GM10266 (cell line): Measurements from ENCODE around the gene DNER.

Experiments
- DNase-seq: peaks from one replicate; pipeline ENCODE4 v3.0.0; 2012; ENCODE audit errors: extremely low spot score
- TF ChIP-seq, protein P1 (sequence below): IDR thresholded peaks from 2 replicates; pipeline ENCODE4 v1.5.1; 2012; ENCODE audit warnings: mild to moderate bottlenecking, low read depth; ENCODE audit not compliant: control insufficient read depth, insufficient read depth; ENCODE audit errors: missing control alignments

Gene DNER

DNA sequence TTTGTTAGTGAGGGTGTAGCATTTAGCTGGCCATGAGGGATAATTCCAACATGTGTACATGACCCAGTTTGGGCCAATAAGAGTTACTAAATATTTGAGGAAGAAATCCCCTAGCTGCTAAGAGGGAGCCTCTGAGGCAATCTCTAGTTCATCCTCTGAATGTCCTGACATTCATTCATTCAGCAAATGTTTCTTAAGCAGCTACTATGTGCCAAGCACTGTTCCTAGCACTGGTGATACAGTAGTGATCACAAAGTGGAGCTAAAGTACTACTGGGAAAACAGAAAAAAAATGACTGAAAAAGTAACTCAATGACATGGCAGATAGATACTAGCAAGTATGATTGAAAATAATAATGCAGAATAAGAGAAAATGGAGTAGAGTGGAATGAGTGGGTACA, 363.5 kb downstream of the DNER start:
- DNase-seq, result no peak
- TF ChIP-seq, protein P1, sequence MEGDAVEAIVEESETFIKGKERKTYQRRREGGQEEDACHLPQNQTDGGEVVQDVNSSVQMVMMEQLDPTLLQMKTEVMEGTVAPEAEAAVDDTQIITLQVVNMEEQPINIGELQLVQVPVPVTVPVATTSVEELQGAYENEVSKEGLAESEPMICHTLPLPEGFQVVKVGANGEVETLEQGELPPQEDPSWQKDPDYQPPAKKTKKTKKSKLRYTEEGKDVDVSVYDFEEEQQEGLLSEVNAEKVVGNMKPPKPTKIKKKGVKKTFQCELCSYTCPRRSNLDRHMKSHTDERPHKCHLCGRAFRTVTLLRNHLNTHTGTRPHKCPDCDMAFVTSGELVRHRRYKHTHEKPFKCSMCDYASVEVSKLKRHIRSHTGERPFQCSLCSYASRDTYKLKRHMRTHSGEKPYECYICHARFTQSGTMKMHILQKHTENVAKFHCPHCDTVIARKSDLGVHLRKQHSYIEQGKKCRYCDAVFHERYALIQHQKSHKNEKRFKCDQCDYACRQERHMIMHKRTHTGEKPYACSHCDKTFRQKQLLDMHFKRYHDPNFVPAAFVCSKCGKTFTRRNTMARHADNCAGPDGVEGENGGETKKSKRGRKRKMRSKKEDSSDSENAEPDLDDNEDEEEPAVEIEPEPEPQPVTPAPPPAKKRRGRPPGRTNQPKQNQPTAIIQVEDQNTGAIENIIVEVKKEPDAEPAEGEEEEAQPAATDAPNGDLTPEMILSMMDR, result no peak

DNA sequence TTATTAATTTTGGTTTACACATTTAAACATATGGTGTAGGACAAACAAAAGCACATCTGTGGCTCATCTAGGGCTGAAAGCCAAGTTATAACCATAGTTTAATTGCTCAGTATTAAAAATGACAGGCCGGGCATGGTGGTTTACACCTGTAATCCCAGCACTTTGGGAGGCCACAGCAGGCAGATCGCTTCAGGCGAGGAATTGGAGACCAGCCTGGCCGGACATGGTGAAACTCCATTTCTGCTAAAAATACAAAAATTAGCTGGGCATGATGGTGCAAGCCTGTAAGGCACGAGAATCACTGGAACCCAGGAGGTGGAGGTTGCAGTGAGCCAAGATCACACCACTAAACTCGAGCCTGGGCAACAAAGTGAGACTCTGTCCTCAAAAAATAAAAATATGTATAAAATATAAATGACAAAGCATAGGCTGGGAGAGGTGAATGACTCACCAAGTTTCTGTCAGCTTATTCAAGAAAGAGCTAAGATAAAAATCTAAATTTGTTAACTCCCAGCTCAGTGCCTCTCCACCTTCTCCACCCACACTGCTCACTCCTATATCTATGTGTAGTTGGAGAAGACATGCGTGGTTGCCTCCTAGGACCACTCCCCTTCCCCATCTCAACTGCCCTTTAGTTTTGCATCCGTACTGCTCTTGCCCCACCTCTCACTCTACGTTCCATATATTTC, 364.1 kb downstream of the DNER start:
- TF ChIP-seq, protein P1, result no peak
- no peak for DNase-seq

DNA sequence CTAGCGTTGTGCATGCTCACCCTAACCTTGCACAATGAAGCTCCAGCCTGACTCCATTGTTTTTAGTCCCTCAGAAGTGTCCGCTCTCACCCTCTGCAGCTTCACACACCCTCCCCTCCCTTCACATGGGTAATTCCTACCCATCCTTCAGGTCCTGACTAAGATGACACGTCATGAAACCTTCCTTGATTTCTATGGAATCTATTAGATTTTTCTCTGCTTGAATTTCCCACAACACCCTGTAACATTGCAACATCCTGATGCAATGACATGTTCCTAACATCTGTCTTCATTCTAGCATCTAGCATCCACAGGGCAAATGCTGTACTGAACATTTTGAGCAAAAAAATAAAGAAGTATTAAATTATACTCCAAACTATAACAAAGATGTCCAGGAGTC, 366.2 kb downstream of the DNER start:
- DNase-seq, result no peak
- TF ChIP-seq, protein P1, result no peak

DNA sequence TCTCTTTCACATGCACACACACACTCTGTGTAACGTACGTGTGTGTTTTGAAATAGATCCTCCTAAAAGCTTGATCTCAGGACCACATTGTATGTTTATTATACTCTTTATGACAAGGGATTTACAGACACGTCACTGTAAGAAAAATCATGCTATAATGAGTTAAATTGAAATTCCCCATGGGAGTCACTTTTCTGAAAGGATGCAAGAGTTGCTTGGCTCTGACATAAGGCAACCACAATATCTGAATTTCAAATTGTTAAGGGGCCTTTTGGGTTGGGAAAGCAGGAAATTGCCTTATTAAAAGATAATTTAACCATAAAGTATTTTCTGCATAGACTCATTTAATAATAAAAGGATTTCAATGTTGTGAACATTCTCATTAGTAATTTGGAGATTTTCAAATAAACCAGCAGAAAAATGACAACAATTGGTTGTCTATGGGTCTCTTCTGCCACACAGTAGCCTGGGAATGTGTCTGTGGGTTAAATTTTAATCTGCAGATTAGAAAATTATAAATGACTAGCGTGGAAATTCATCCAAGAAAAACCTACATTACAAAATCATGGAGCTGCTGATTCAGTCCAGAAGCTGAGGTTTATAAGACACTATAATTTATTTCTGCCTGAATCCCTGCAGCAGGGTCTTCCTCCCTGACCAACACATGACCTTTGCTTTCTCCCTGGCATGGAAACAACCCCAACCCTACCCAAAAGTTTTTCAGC, 367.4 kb downstream of the DNER start:
- DNase-seq, result no peak
- TF ChIP-seq, protein P1, result no peak

DNA sequence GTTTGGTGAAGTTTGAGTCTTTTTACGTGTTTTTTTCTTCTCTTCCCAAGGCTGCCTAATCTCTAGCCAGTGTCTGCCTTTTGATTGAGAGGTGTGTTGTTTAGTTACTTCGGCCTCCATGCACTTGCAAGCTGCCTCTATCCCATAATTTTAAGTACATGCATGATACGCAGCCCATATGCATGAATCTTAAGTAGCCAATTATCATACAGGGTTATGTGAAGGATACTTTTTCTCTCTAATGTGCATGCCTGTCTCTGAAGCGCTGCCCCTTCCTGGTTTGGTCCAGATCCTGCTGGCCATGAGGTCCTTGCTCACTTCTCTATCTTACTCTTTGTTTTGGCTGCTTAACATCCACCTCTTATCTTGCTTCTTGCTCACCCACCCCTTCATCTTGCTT, 369.4 kb downstream of the DNER start:
- DNase-seq, result no peak
- TF ChIP-seq, protein P1, result no peak

DNA sequence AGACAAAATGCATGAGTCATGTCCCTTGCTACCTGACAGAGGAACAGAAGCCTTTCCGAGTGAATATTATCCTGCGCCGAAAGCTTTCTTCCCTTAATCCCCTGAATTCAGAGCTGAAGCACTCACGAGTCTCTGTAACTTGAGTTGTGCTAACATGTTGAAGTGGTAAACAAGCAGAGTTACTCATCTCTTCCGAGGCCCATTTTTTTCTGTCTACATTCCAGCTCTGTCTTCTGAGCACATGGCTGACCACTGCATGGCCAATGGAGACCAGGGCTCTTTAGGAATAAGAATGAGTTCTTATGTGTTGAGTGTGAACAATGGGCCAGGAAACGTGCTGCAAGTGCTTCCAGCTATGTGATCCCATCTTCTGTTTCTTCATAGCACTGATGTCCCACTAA, 370.2 kb downstream of the DNER start:
- DNase-seq, result no peak

More for the DNA sequence above, 370.2 kb downstream of the DNER start:
- TF ChIP-seq, protein P1, result no peak
